Esophagus squamous epithelium (tissue), 5 donors: ENCODE results near the gene CTSD. TPM values are rescaled to one million over a fixed set of nuclear protein-coding genes. Genes with fewer than 3 reads are reported as not detected.
A peak's percentile ranks its signal among the peaks of the same experiment; 100 is the strongest.
"Not testable (repeated sequence)": the region's sequence is repeated elsewhere in the genome, so short reads cannot be mapped to it uniquely, and the experiment has no call there.

Experiments
- DNase-seq: peaks from one replicate; lab custom pipeline; 2025; lab: John Stamatoyannopoulos, UW
- H3K27ac ChIP-seq, 4 donors: fragments of 200-600 bp; sonication (generic); one replicate each; pipeline ENCODE4 v1.5.1; 2016 to 2019; ENCODE audit warnings: mild to moderate bottlenecking in 1 of 4
- H3K27me3 ChIP-seq, 4 donors: fragments of 200-600 bp; sonication (generic); 1 replicate in 3 of 4; 2 replicates in 1 of 4; pipeline versions ENCODE4 v1.5.1 to v1.6.0; 2017 to 2021; ENCODE audit warnings: antibody characterized with exemption in 1 of 4
- H3K36me3 ChIP-seq, 3 donors: fragments of 200-600 bp; sonication (generic); one replicate each; pipeline ENCODE4 v1.5.1; 2016 to 2019
- H3K4me1 ChIP-seq, 3 donors: fragments of 200-600 bp; sonication (generic); one replicate each; pipeline ENCODE4 v1.5.1; 2017 to 2019
- H3K4me3 ChIP-seq, 4 donors: fragments of 200-600 bp; sonication (generic); 1 replicate in 3 of 4; 2 replicates in 1 of 4; pipeline ENCODE4 v1.5.1; 2016 to 2019; ENCODE audit warnings: mild to moderate bottlenecking in 2 of 4, moderate library complexity in 1 of 4
- H3K9me3 ChIP-seq, 3 donors: fragments of 200-600 bp; sonication (generic); one replicate each; pipeline ENCODE4 v1.5.1; 2016 to 2019
- POLR2A ChIP-seq, 4 donors: fragments of 450-650 bp; IDR thresholded peaks; one replicate each; pipeline ENCODE4 v1.6.1; 2017; ENCODE audit warnings: antibody characterized with exemption in 4 of 4, mild to moderate bottlenecking in 4 of 4, moderate library complexity in 3 of 4
- WGBS, 2 donors: methylation state at CpG; one replicate each; pipeline ENCODE4 v1.1.5; 2018; 5-methylcytosine and 5-hydroxymethylcytosine counted together
- intact Hi-C: fragments of 100-400 bp; cut with DNase I; formaldehyde crosslinking; loops from one replicate; pipeline ENCODE4 v1.15.0; 2022
- total RNA-seq, 4 donors: library from RNA; depleted of rRNA; stranded (reverse); fragments of >200 nt; gene quantifications; one replicate each; pipeline ENCODE4 v1.1.0, GENCODE V29; 2016
- TF ChIP-seq, protein P1 (sequence below), 6 experiments: fragments of 450-650 bp in 4 of 6; fragments of 200-600 bp in 2 of 6; sonication (generic) in 2 of 6; IDR thresholded peaks; one replicate each; pipeline ENCODE4 v1.5.1; 2016 to 2019; ENCODE audit warnings: antibody characterized with exemption in 6 of 6, mild to moderate bottlenecking in 4 of 6, moderate library complexity in 4 of 6
- donor health status: DM: yes; HTN: yes; CAD: no.

CTSD gene
- total RNA-seq, 4 donors from 2014 or later = 369 to 649 (median 567) TPM

DNA sequence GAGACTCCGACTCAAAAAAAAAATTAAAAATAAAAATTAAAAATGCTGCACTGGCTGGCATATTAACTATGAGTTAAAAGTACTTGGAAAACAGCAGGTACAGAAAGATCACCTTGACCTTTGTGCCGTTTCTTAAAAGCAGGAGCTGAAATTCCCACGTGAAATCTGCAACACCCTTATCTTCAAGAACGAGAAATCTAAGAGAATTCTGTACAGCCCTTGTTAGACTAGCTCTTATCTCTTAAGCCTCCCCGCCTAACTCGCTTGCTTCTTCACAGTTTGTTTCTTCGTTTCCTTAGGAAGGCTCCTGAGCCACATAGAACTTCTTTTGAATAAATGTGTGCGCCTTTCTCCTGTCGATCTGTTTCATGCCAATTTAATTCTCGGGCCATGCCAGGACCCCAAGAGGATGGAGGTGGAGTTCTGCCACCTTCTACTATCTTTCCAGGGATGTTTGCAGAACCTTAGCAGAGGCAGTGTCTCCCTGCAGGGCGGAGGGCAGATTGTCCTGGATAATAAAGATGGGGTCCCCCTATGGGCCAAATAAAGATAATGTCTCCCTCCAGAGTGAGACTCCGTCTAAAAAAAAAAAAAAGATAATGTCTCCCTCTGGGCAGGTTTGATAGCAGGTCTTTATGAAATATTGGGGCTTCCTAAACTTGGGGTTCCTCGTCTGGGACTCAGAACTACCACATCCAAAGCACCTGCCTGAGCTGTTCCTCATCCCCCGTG lies 43.7 kb upstream of the CTSD start:
- no peak overlapping the region for H3K4me3 ChIP-seq
- no peak for DNase-seq

DNA sequence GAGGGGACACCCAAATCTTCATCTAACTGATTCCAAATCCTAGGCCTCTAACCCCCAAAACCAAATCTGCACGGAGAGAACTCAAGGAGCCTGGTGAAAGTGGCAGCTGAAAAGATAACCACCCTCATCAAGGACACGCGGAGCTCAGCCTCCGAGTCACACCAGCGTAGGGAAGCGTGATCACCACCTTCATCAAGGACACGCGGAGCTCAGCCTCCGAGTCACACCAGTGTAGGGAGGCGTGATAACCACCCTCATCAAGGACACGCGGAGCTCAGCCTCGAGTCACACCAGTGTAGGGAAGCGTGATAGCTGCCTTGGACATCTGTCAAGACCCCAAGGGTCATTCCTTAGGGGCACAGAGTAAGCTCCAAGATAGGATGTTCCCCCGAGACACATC lies 41.8 kb upstream of the CTSD start:
- Histone ChIP-seq H3K4me3 (no peak overlapping the region), H3K27me3 (peaks cover 0 to 66% (median 0%) of the 10 kb centered on the region in 4 donors), H3K27ac (no peak overlapping the region), H3K4me1 (peaks cover 0 to 5% (median 0%) of the 10 kb centered on the region in 3 donors), H3K9me3 (no peaks in the 10 kb centered on the region), H3K36me3 (no peaks in the 10 kb centered on the region)
- 92% methylated on average over 9 to 10 of the region's 15 CpGs for WGBS, 2 donors
- TF ChIP-seq, protein P1, sequence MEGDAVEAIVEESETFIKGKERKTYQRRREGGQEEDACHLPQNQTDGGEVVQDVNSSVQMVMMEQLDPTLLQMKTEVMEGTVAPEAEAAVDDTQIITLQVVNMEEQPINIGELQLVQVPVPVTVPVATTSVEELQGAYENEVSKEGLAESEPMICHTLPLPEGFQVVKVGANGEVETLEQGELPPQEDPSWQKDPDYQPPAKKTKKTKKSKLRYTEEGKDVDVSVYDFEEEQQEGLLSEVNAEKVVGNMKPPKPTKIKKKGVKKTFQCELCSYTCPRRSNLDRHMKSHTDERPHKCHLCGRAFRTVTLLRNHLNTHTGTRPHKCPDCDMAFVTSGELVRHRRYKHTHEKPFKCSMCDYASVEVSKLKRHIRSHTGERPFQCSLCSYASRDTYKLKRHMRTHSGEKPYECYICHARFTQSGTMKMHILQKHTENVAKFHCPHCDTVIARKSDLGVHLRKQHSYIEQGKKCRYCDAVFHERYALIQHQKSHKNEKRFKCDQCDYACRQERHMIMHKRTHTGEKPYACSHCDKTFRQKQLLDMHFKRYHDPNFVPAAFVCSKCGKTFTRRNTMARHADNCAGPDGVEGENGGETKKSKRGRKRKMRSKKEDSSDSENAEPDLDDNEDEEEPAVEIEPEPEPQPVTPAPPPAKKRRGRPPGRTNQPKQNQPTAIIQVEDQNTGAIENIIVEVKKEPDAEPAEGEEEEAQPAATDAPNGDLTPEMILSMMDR (IDR thresholded peaks at IDR 0.05) = no peak
- no peak for TF ChIP-seq POLR2A (IDR thresholded peaks at IDR 0.05)
- intact Hi-C loops = no loop called here
- DNase-seq = no peak

More for the DNA sequence above, 43.7 kb upstream of the CTSD start:
- Histone ChIP-seq H3K27ac (no peak overlapping the region), H3K27me3 (peaks cover 0 to 66% (median 0%) of the 10 kb centered on the region in 4 donors), H3K36me3 (no peaks in the 10 kb centered on the region), H3K4me1 (peaks cover 0 to 11% (median 0%) of the 10 kb centered on the region in 3 donors), H3K9me3 (peaks cover 0 to 4% (median 0%) of the 10 kb centered on the region in 3 donors)
- intact Hi-C loops = no loop called here
- WGBS, 2 donors = 70% methylated on average over 13 to 14 of the region's 14 CpGs
- TF ChIP-seq, protein P1 (IDR thresholded peaks at IDR 0.05) = no peak
- no peak for TF ChIP-seq POLR2A (IDR thresholded peaks at IDR 0.05)

GRCh38 chr11:1803835-1804519 lies 40.2 kb upstream of the CTSD start:
- DNase-seq, H3K9me3 ChIP-seq, H3K27ac ChIP-seq, H3K36me3 ChIP-seq, intact Hi-C loops, H3K4me1 ChIP-seq, H3K4me3 ChIP-seq: not testable (repeated sequence)
- 70 to 78% methylated on average over 4 to 10 of the region's 42 CpGs for WGBS, 2 donors
- peaks cover 0 to 67% (median 0%) of the 10 kb centered on the region in 4 donors for H3K27me3 ChIP-seq

DNA sequence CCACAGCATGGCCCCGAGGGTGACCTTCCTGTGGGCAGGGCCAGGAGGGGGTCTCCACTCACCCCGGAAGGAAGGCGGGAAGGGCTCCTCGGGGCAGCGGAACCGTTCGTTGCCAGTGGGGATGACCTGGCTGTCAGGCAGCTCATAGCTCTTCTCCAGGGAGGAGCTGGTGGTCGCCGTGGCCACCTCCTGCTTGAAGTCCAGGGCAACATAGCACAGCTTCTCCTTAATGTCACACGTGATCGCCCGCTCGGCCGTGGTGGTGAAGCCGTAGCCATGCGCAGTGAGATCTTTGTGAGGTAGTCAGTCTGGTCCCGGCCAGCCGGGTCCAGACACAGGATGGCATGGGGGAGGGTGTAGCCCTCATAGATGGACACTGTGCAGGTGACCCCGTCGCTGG lies 39.5 kb upstream of the CTSD start:
- WGBS, 2 donors = 84 to 94% methylated on average over 6 to 7 of the region's 20 CpGs
- Histone ChIP-seq H3K27me3 (peaks cover 0 to 74% (median 0%) of the 10 kb centered on the region in 4 donors), H3K4me3 (no peak overlapping the region), H3K36me3 (no peaks in the 10 kb centered on the region), H3K27ac (no peak overlapping the region), H3K9me3 (no peaks in the 10 kb centered on the region), H3K4me1 (no peaks in the 10 kb centered on the region)
- no peak for TF ChIP-seq POLR2A (IDR thresholded peaks at IDR 0.05)
- TF ChIP-seq, protein P1 (IDR thresholded peaks at IDR 0.05) = no peak
- no peak for DNase-seq
- intact Hi-C loops = no loop called here

DNA sequence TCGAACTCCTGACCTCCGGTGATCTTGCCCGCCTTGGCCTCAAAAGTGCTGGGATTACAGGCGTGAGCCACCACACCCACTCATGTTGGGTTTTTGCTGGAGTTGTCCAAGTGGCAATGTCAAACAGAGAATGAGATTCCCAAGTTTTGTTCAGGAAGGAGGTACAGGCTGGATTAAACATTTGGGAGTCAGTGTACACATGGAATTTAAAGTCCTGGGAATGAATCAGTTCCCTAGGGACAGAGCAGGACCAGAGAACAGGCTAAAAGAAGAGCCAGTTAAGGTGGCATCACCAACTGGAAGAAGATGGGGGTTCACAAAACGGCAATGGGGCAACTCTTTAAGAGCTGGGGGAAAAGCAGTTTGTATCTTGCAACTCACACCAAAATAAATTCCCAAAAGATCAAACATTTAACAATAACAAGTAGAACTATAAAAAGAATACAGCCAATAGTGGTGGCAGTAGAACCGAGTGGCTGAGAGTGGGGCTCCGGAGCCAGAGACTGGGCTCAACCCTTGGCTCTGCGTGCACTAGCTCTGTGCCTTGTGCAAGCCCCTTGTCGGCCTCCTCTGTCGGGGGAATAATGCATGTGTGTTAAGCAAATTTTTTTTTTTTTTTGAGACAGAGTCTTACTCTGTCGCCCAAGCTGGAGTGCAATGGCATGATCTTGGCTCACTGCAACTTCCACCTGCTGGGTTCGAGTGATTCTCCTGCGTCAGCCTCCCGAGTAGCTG lies 33.8 kb upstream of the CTSD start:
- 87 to 89% methylated on average over 9 to 10 of the region's 14 CpGs for WGBS, 2 donors
- H3K4me1 ChIP-seq = peaks cover 0 to 15% (median 0%) of the 10 kb centered on the region in 3 donors
- H3K4me3 ChIP-seq = no peak overlapping the region
- H3K9me3 ChIP-seq = no peaks in the 10 kb centered on the region
- H3K27ac ChIP-seq = peak overlapping the region in 1 of 4 donors; percentile 56
- TF ChIP-seq POLR2A (IDR thresholded peaks at IDR 0.05) = no peak
- TF ChIP-seq, protein P1 (IDR thresholded peaks at IDR 0.05) = no peak
- no peaks in the 10 kb centered on the region for H3K36me3 ChIP-seq
- intact Hi-C loops = no loop called here
- no peak for DNase-seq
- H3K27me3 ChIP-seq = peaks cover 0 to 63% (median 0%) of the 10 kb centered on the region in 4 donors
